Muscle of arm (tissue), 14 donors: ENCODE data around the gene CNKSR3. TPM values are rescaled to one million over a fixed set of nuclear protein-coding genes. Genes with fewer than 3 reads are reported as not detected.
"Not testable (repeated sequence)": the region's sequence is repeated elsewhere in the genome, so short reads cannot be mapped to it uniquely, and the experiment has no call there.

ENCODE experiments used
- DNase-seq: peaks from one replicate; pipeline ENCODE4 v3.0.0-alpha.2; 2013
- long read RNA-seq, 11 donors: transcript quantifications; one replicate each; lab custom pipeline, GENCODE V29; 2026
- polyA plus RNA-seq, 12 donors: library from polyadenylated mRNA; unstranded; fragments of 120-200 nt; gene quantifications; one replicate each; pipeline ENCODE4 v1.2.1, GENCODE V29; 2013; ENCODE audit not compliant: insufficient read length in 12 of 12

The CNKSR3 gene
- polyA plus RNA-seq, result 10 to 100 TPM in 11 of 12 donors, not detected in 1; 12.3 to 23.0 (median 18.0) TPM
- long read RNA-seq, donor 1, full-length matches to known transcripts, result 5 of 10 reads
- long read RNA-seq, donor 1, partial matches to known transcripts, result 5 of 10 reads
- long read RNA-seq, donor 1, other reads (novel, unspliced or antisense), result 0 of 10 reads
- long read RNA-seq, donor 2, full-length matches to known transcripts, result 2 of 2 reads
- long read RNA-seq, donor 2, partial matches to known transcripts, result 0 of 2 reads
- long read RNA-seq, donor 2, other reads (novel, unspliced or antisense), result 0 of 2 reads
- long read RNA-seq, donor 3, full-length matches to known transcripts, result 2 of 15 reads
- long read RNA-seq, donor 3, partial matches to known transcripts, result 13 of 15 reads
- long read RNA-seq, donor 3, other reads (novel, unspliced or antisense), result 0 of 15 reads
- long read RNA-seq, donor 4, full-length matches to known transcripts, result 2 of 2 reads
- long read RNA-seq, donor 4, partial matches to known transcripts, result 0 of 2 reads
- long read RNA-seq, donor 4, other reads (novel, unspliced or antisense), result 0 of 2 reads
- long read RNA-seq, donor 5, full-length matches to known transcripts, result 2 of 2 reads
- long read RNA-seq, donor 5, partial matches to known transcripts, result 0 of 2 reads
- long read RNA-seq, donor 5, other reads (novel, unspliced or antisense), result 0 of 2 reads
- long read RNA-seq, donor 6, result 0 reads
- long read RNA-seq, donor 7, full-length matches to known transcripts, result 3 of 3 reads
- long read RNA-seq, donor 7, partial matches to known transcripts, result 0 of 3 reads
- long read RNA-seq, donor 7, other reads (novel, unspliced or antisense), result 0 of 3 reads
- long read RNA-seq, donor 8, full-length matches to known transcripts, result 3 of 3 reads
- long read RNA-seq, donor 8, partial matches to known transcripts, result 0 of 3 reads
- long read RNA-seq, donor 8, other reads (novel, unspliced or antisense), result 0 of 3 reads
- long read RNA-seq, donor 9, full-length matches to known transcripts, result 1 of 1 reads
- long read RNA-seq, donor 9, partial matches to known transcripts, result 0 of 1 reads
- long read RNA-seq, donor 9, other reads (novel, unspliced or antisense), result 0 of 1 reads
- long read RNA-seq, donor 10, full-length matches to known transcripts, result 2 of 2 reads
- long read RNA-seq, donor 10, partial matches to known transcripts, result 0 of 2 reads
- long read RNA-seq, donor 10, other reads (novel, unspliced or antisense), result 0 of 2 reads
- long read RNA-seq, donor 11, full-length matches to known transcripts, result 1 of 1 reads
- long read RNA-seq, donor 11, partial matches to known transcripts, result 0 of 1 reads
- long read RNA-seq, donor 11, other reads (novel, unspliced or antisense), result 0 of 1 reads

GRCh38 chr6:154510144-154510905 lies at the start of gene CNKSR3:
Gene CNKSR3, minus strand, starts transcription at chr6:154510685. Its CDS starts 571 bp downstream, at chr6:154510114.
- DNase-seq, result peak; percentile 96

GRCh38 chr6:154558984-154559383 lies 48.5 kb upstream of the CNKSR3 start:
- no peak for DNase-seq

- no peak for DNase-seq
Measured at GRCh38 chr6:154558513-154558912, 48.0 kb upstream of the CNKSR3 start.

- DNase-seq, result no peak
Measured at GRCh38 chr6:154555073-154555677, 44.7 kb upstream of the CNKSR3 start.

- DNase-seq, result no peak
Measured at GRCh38 chr6:154554491-154554890, 44.0 kb upstream of the CNKSR3 start.

- DNase-seq, result no peak
Measured at GRCh38 chr6:154550779-154551178, 40.3 kb upstream of the CNKSR3 start.

GRCh38 chr6:154549179-154549578 lies 38.7 kb upstream of the CNKSR3 start:
- DNase-seq, result no peak

- DNase-seq, result no peak
Measured at GRCh38 chr6:154548130-154548830, 37.8 kb upstream of the CNKSR3 start.

- DNase-seq, result peak; percentile 31
Measured at GRCh38 chr6:154543628-154544027, 33.1 kb upstream of the CNKSR3 start.

GRCh38 chr6:154542747-154543146 lies 32.3 kb upstream of the CNKSR3 start:
- no peak for DNase-seq

- not testable (repeated sequence) for DNase-seq
Measured at GRCh38 chr6:154541837-154542236, 31.4 kb upstream of the CNKSR3 start.

GRCh38 chr6:154539593-154540269 lies 29.2 kb upstream of the CNKSR3 start:
- DNase-seq, result no peak

GRCh38 chr6:154538640-154539191 lies 28.2 kb upstream of the CNKSR3 start:
- DNase-seq, result peak; percentile 57

- DNase-seq, result peak; percentile 30
Measured at GRCh38 chr6:154537511-154538325, 27.2 kb upstream of the CNKSR3 start.

- DNase-seq, result no peak
Measured at GRCh38 chr6:154536999-154537398, 26.5 kb upstream of the CNKSR3 start.

GRCh38 chr6:154536255-154536654 lies 25.8 kb upstream of the CNKSR3 start:
- DNase-seq, result no peak

- peak; percentile 64 for DNase-seq
Measured at GRCh38 chr6:154535851-154536250, 25.4 kb upstream of the CNKSR3 start.

- no peak for DNase-seq
Measured at GRCh38 chr6:154535147-154535546, 24.7 kb upstream of the CNKSR3 start.
